GM21619 (cell line): ENCODE data around the gene ANO4.
A peak's percentile ranks its signal among the peaks of the same experiment; 100 is the strongest.
"Not testable (repeated sequence)": the region's sequence is repeated elsewhere in the genome, so short reads cannot be mapped to it uniquely, and the experiment has no call there.

ENCODE experiments used
- ATAC-seq: cut with Tn5 transposase; IDR thresholded peaks from one replicate; pipeline ENCODE4 v1.9.1; 2021; ENCODE audit not compliant: unreplicated experiment

ANO4 gene

GRCh38 chr12:100987552-100988521 is 193.3 kb downstream of the ANO4 start:
- ATAC-seq = peak; percentile 96

- not testable (repeated sequence) for ATAC-seq
Measured at GRCh38 chr12:100989509-100989908, 194.9 kb downstream of the ANO4 start.

- ATAC-seq = no peak
Measured at GRCh38 chr12:100991102-100991501, 196.5 kb downstream of the ANO4 start.

- ATAC-seq = no peak
Measured at GRCh38 chr12:100992194-100992593, 197.6 kb downstream of the ANO4 start.

- no peak for ATAC-seq
Measured at GRCh38 chr12:100993916-100994450, 199.4 kb downstream of the ANO4 start.

- ATAC-seq = peak; percentile 48
Measured at GRCh38 chr12:100995201-100995600, 200.6 kb downstream of the ANO4 start.

GRCh38 chr12:100995771-100996170 is 201.2 kb downstream of the ANO4 start:
- peak; percentile 73 for ATAC-seq

- ATAC-seq = peak; percentile 82
Measured at GRCh38 chr12:101001669-101002068, 207.1 kb downstream of the ANO4 start.

GRCh38 chr12:101002696-101003419 is 208.3 kb downstream of the ANO4 start:
- ATAC-seq = no peak

- ATAC-seq = no peak
Measured at GRCh38 chr12:101004898-101005297, 210.3 kb downstream of the ANO4 start.

- ATAC-seq = no peak
Measured at GRCh38 chr12:101009274-101009673, 214.7 kb downstream of the ANO4 start.

- no peak for ATAC-seq
Measured at GRCh38 chr12:101010896-101011295, 216.3 kb downstream of the ANO4 start.

- no peak for ATAC-seq
Measured at GRCh38 chr12:101013993-101014392, 219.4 kb downstream of the ANO4 start.

GRCh38 chr12:101015044-101015443 is 220.5 kb downstream of the ANO4 start:
- ATAC-seq = no peak

GRCh38 chr12:101018540-101018939 is 224.0 kb downstream of the ANO4 start:
- no peak for ATAC-seq

- no peak for ATAC-seq
Measured at GRCh38 chr12:101019201-101019600, 224.6 kb downstream of the ANO4 start.

- ATAC-seq = no peak
Measured at GRCh38 chr12:101019667-101020066, 225.1 kb downstream of the ANO4 start.

- ATAC-seq = no peak
Measured at GRCh38 chr12:101021442-101021841, 226.9 kb downstream of the ANO4 start.

- no peak for ATAC-seq
Measured at GRCh38 chr12:101021911-101022388, 227.4 kb downstream of the ANO4 start.

GRCh38 chr12:101027200-101027599 is 232.6 kb downstream of the ANO4 start:
- no peak for ATAC-seq

- ATAC-seq = no peak
Measured at GRCh38 chr12:101027816-101028215, 233.2 kb downstream of the ANO4 start.
